ENCODE measurements around the gene CEPT1.

Gene CEPT1

GRCh38 chr1:111183308-111184069 is 43.5 kb downstream of the CEPT1 start:
- Histone ChIP-seq H3K9me3 (ENCODE audit: control insufficient read depth, low read length) (no peaks in the 10 kb centered on the region), H3K4me3 (ENCODE audit: low read length) (no peak overlapping the region), H3K4me1 (ENCODE audit: control insufficient read depth, insufficient read depth, low read length) (no peaks in the 10 kb centered on the region), H3K9ac (ENCODE audit: low read length) (no peak overlapping the region), H3K27me3 (ENCODE audit: control insufficient read depth, insufficient read depth, low read length) (no peaks in the 10 kb centered on the region), H3K36me3 (ENCODE audit: control insufficient read depth, insufficient read depth, low read length) (peaks cover 9% of the 10 kb centered on the region)

DNA sequence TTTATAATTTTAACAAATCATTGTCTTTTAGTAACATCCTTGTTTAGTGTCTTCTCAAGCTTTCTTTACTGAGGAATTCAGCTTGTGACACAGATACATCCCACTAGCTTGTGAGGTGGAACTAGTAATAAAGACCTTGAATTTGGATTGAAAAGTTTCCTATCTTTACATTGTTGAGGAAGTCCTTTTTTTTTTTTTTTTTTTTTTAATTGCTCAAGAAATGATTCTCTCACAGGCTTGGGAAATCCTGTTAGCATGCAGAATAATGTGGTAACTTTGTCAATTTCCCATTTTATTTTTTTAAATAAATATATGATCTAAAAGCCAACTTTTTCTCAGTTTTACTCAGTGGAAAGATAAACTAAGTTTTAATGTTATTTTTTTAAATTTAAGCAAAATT is 44.6 kb downstream of the CEPT1 start:
- H3K27me3 ChIP-seq (ENCODE audit: control insufficient read depth, insufficient read depth, low read length), result no peaks in the 10 kb centered on the region
- H3K9ac ChIP-seq (ENCODE audit: low read length), result no peak overlapping the region
- H3K9me3 ChIP-seq (ENCODE audit: control insufficient read depth, low read length), result no peaks in the 10 kb centered on the region
- peaks cover 9% of the 10 kb centered on the region for H3K36me3 ChIP-seq (ENCODE audit: control insufficient read depth, insufficient read depth, low read length)
- H3K4me3 ChIP-seq (ENCODE audit: low read length), result no peak overlapping the region
- H3K4me1 ChIP-seq (ENCODE audit: control insufficient read depth, insufficient read depth, low read length), result no peaks in the 10 kb centered on the region

- Histone ChIP-seq H3K4me1 (ENCODE audit: control insufficient read depth, insufficient read depth, low read length) (peaks cover 43% of the 10 kb centered on the region), H3K9ac (ENCODE audit: low read length) (no peak overlapping the region), H3K36me3 (ENCODE audit: control insufficient read depth, insufficient read depth, low read length) (peaks cover 30% of the 10 kb centered on the region), H3K9me3 (ENCODE audit: control insufficient read depth, low read length) (no peaks in the 10 kb centered on the region), H3K27me3 (ENCODE audit: control insufficient read depth, insufficient read depth, low read length) (no peaks in the 10 kb centered on the region), H3K4me3 (ENCODE audit: low read length) (no peak overlapping the region)
These were observed 51.0 kb downstream of the CEPT1 start for GRCh38 chr1:111190931-111191451.

DNA sequence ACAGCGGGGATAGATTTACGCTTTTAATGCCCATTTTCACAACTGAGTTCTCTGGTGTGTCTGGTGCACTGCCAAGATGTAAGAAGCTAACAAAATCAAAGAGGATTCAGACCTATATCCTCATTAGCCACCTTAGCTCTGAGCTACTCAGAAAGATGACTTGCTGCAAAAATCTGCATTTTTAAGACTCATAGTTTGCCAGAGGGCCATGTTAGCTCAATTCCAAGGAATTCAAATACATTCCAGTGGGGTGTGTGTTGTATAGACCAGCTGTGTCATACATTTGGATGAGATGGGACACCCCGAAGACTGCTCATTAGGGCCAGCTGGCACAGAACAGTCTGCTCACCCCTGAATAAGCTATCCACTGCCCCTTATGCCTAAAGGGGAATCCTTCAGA is 51.5 kb downstream of the CEPT1 start:
- Histone ChIP-seq H3K9ac (ENCODE audit: low read length) (no peak overlapping the region), H3K9me3 (ENCODE audit: control insufficient read depth, low read length) (no peaks in the 10 kb centered on the region), H3K27me3 (ENCODE audit: control insufficient read depth, insufficient read depth, low read length) (no peaks in the 10 kb centered on the region), H3K4me3 (ENCODE audit: low read length) (no peak overlapping the region), H3K36me3 (ENCODE audit: control insufficient read depth, insufficient read depth, low read length) (peaks cover 30% of the 10 kb centered on the region), H3K4me1 (ENCODE audit: control insufficient read depth, insufficient read depth, low read length) (peaks cover 43% of the 10 kb centered on the region)

GRCh38 chr1:111192074-111192473 is 52.1 kb downstream of the CEPT1 start:
- peaks cover 43% of the 10 kb centered on the region for H3K4me1 ChIP-seq (ENCODE audit: control insufficient read depth, insufficient read depth, low read length)
- peaks cover 31% of the 10 kb centered on the region for H3K36me3 ChIP-seq (ENCODE audit: control insufficient read depth, insufficient read depth, low read length)

DNA sequence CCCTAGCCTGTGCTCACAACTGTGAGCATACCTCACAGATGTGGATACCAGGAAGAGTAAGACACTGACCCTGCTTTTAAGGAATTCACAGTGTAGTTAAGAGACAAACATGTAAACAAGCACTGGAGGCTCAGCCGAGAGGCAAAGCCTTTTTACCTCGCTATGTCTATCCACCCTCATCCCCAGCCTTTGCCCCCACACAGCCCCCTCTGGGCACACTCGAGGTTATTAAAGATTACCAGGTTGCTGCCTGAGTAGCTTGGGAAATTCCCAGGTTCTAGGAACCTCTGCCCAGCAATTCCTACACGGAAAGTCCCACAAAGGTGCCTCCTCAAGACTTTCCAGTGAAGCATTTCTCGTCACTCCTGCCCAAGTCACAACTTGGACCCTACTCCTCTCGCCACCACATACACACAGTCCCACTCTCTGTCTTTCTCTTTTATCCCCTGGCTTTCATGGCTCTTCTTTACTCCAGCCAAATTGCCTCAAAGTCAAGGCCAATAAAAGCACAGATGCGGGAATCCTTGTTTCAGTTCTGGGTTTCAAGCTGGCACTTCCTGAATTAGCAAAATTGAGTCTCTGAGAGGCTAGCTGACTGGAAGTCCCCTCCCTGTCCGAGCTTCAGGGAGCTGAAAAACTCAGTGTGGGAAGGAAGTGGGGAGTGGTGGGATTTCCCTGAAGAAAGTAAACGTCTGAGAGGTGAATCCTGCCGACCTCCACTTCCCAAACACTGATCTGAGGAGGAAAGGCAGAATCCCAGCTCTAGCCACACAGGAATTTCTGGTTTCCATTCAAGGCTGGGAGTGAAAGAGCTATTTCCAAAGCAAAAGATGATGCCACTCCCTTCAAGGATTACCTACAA is 52.9 kb downstream of the CEPT1 start:
- no peaks in the 10 kb centered on the region for H3K27me3 ChIP-seq (ENCODE audit: control insufficient read depth, insufficient read depth, low read length)
- no peak overlapping the region for H3K9ac ChIP-seq (ENCODE audit: low read length)
- peaks cover 43% of the 10 kb centered on the region for H3K4me1 ChIP-seq (ENCODE audit: control insufficient read depth, insufficient read depth, low read length)
- peaks cover 30% of the 10 kb centered on the region for H3K36me3 ChIP-seq (ENCODE audit: control insufficient read depth, insufficient read depth, low read length)
- H3K9me3 ChIP-seq (ENCODE audit: control insufficient read depth, low read length), result no peaks in the 10 kb centered on the region
- H3K4me3 ChIP-seq (ENCODE audit: low read length), result no peak overlapping the region

More at GRCh38 chr1:111192074-111192473, 52.1 kb downstream of the CEPT1 start:
- no peak overlapping the region for H3K9ac ChIP-seq (ENCODE audit: low read length)
- H3K4me3 ChIP-seq (ENCODE audit: low read length), result no peak overlapping the region
- no peaks in the 10 kb centered on the region for H3K27me3 ChIP-seq (ENCODE audit: control insufficient read depth, insufficient read depth, low read length)
- H3K9me3 ChIP-seq (ENCODE audit: control insufficient read depth, low read length), result no peaks in the 10 kb centered on the region

GRCh38 chr1:111193712-111194480 is 53.9 kb downstream of the CEPT1 start:
- H3K4me1 ChIP-seq (ENCODE audit: control insufficient read depth, insufficient read depth, low read length), result peaks cover 45% of the 10 kb centered on the region
- H3K27me3 ChIP-seq (ENCODE audit: control insufficient read depth, insufficient read depth, low read length), result no peaks in the 10 kb centered on the region
- H3K4me3 ChIP-seq (ENCODE audit: low read length), result no peak overlapping the region
- H3K9ac ChIP-seq (ENCODE audit: low read length), result no peak overlapping the region
- peaks cover 39% of the 10 kb centered on the region for H3K36me3 ChIP-seq (ENCODE audit: control insufficient read depth, insufficient read depth, low read length)
- no peaks in the 10 kb centered on the region for H3K9me3 ChIP-seq (ENCODE audit: control insufficient read depth, low read length)

GRCh38 chr1:111195002-111195684 is 55.1 kb downstream of the CEPT1 start:
- Histone ChIP-seq H3K36me3 (ENCODE audit: control insufficient read depth, insufficient read depth, low read length) (peaks cover 39% of the 10 kb centered on the region), H3K9me3 (ENCODE audit: control insufficient read depth, low read length) (no peaks in the 10 kb centered on the region), H3K27me3 (ENCODE audit: control insufficient read depth, insufficient read depth, low read length) (no peaks in the 10 kb centered on the region), H3K9ac (ENCODE audit: low read length) (no peak overlapping the region), H3K4me1 (ENCODE audit: control insufficient read depth, insufficient read depth, low read length) (peaks cover 57% of the 10 kb centered on the region), H3K4me3 (ENCODE audit: low read length) (no peak overlapping the region)

GRCh38 chr1:111196213-111196612 is 56.2 kb downstream of the CEPT1 start:
- Histone ChIP-seq H3K9me3 (ENCODE audit: control insufficient read depth, low read length) (no peaks in the 10 kb centered on the region), H3K4me1 (ENCODE audit: control insufficient read depth, insufficient read depth, low read length) (peaks cover 68% of the 10 kb centered on the region), H3K36me3 (ENCODE audit: control insufficient read depth, insufficient read depth, low read length) (peaks cover 32% of the 10 kb centered on the region), H3K9ac (ENCODE audit: low read length) (no peak overlapping the region), H3K27me3 (ENCODE audit: control insufficient read depth, insufficient read depth, low read length) (no peaks in the 10 kb centered on the region), H3K4me3 (ENCODE audit: low read length) (no peak overlapping the region)

GRCh38 chr1:111197598-111198284 is 57.7 kb downstream of the CEPT1 start:
- Histone ChIP-seq H3K9me3 (ENCODE audit: control insufficient read depth, low read length) (no peaks in the 10 kb centered on the region), H3K9ac (ENCODE audit: low read length) (no peak overlapping the region), H3K36me3 (ENCODE audit: control insufficient read depth, insufficient read depth, low read length) (peaks cover 23% of the 10 kb centered on the region), H3K4me1 (ENCODE audit: control insufficient read depth, insufficient read depth, low read length) (peaks cover 73% of the 10 kb centered on the region), H3K27me3 (ENCODE audit: control insufficient read depth, insufficient read depth, low read length) (no peaks in the 10 kb centered on the region), H3K4me3 (ENCODE audit: low read length) (no peak overlapping the region)

- no peak overlapping the region for H3K4me3 ChIP-seq (ENCODE audit: low read length)
- H3K36me3 ChIP-seq (ENCODE audit: control insufficient read depth, insufficient read depth, low read length), result peaks cover 18% of the 10 kb centered on the region
- no peaks in the 10 kb centered on the region for H3K27me3 ChIP-seq (ENCODE audit: control insufficient read depth, insufficient read depth, low read length)
- no peaks in the 10 kb centered on the region for H3K9me3 ChIP-seq (ENCODE audit: control insufficient read depth, low read length)
- H3K9ac ChIP-seq (ENCODE audit: low read length), result no peak overlapping the region
- peaks cover 69% of the 10 kb centered on the region for H3K4me1 ChIP-seq (ENCODE audit: control insufficient read depth, insufficient read depth, low read length)
These were observed 58.8 kb downstream of the CEPT1 start for GRCh38 chr1:111198836-111199235.
